Gastrocnemius medialis (tissue), 4 donors: Measurements from ENCODE around the gene TAF11. TPM values are rescaled to one million over a fixed set of nuclear protein-coding genes. Genes with fewer than 3 reads are reported as not detected.

Source experiments
- ATAC-seq, 2 donors: fragments of 150-250 bp; one replicate each; pipeline ENCODE4 v1.9.1; 2016
- DNase-seq, 2 donors: peaks; one replicate each; pipeline ENCODE4 v3.0.0-alpha.2; 2019
- H3K27ac ChIP-seq, 4 donors: fragments of 200-600 bp; sonication (generic); 1 replicate in 1 of 4; 2 replicates in 3 of 4; pipeline ENCODE4 v1.5.1; 2016 to 2018; ENCODE audit warnings: mild to moderate bottlenecking in 2 of 4, moderate library complexity in 1 of 4
- H3K27me3 ChIP-seq, 3 donors: fragments of 200-600 bp; sonication (generic) in 2 of 3; 1 replicate in 1 of 3; 2 replicates in 2 of 3; pipeline versions ENCODE4 v1.5.1 to v1.6.0; 2016 to 2019; ENCODE audit warnings: mild to moderate bottlenecking in 1 of 3, moderate library complexity in 1 of 3
- H3K36me3 ChIP-seq, 2 donors: fragments of 200-600 bp; sonication (generic) in 1 of 2; one replicate each; pipeline ENCODE4 v1.5.1; 2017 to 2018
- H3K4me1 ChIP-seq, 2 donors: fragments of 200-600 bp; sonication (generic) in 1 of 2; one replicate each; pipeline ENCODE4 v1.5.1; 2016 to 2017; ENCODE audit warnings: mild to moderate bottlenecking in 2 of 2
- H3K4me3 ChIP-seq, 4 donors: fragments of 200-600 bp; sonication (generic) in 3 of 4; 1 replicate in 1 of 4; 2 replicates in 3 of 4; pipeline ENCODE4 v1.5.1; 2016 to 2019; ENCODE audit warnings: mild to moderate bottlenecking in 2 of 4
- H3K9me3 ChIP-seq, 3 donors: fragments of 200-600 bp; sonication (generic) in 2 of 3; 1 replicate in 1 of 3; 2 replicates in 2 of 3; pipeline ENCODE4 v1.5.1; 2016 to 2019
- CTCF ChIP-seq, 5 experiments: fragments of 450-650 bp in 3 of 5; fragments of 200-600 bp in 2 of 5; sonication (generic) in 2 of 5; IDR thresholded peaks in 4 of 5; conservative IDR thresholded peaks in 1 of 5; 1 replicate in 4 of 5; 2 replicates in 1 of 5; pipeline ENCODE4 v1.5.1; 2016 to 2019; ENCODE audit warnings: antibody characterized with exemption in 5 of 5, mild to moderate bottlenecking in 3 of 5, moderate library complexity in 3 of 5
- POLR2A ChIP-seq, 2 donors: fragments of 450-650 bp; IDR thresholded peaks; one replicate each; pipeline ENCODE4 v1.6.1; 2017; ENCODE audit warnings: antibody characterized with exemption in 2 of 2, mild to moderate bottlenecking in 2 of 2, moderate library complexity in 2 of 2
- in situ Hi-C, 4 donors: fragments of 200-750 bp; cut with MboI; loops; one replicate each; pipeline versions ENCODE4 v1.15.0 to v1.8.0; 2017; ENCODE audit warnings: low sequenced_read_pairs in 4 of 4
- intact Hi-C: fragments of 100-400 bp; cut with DNase I; formaldehyde crosslinking; loops from one replicate; pipeline ENCODE4 v1.15.1; 2023; ENCODE audit warnings: low total_unique reads
- total RNA-seq, 4 donors: library from RNA; depleted of rRNA; stranded (reverse); fragments of >200 nt; gene quantifications; one replicate each; pipeline versions ENCODE4 v1.1.0 to v1.2.3, GENCODE V29; 2016

TAF11 gene
- total RNA-seq, 4 donors from 2014 or later: 23.2 to 32.6 (median 24.0) TPM

DNA sequence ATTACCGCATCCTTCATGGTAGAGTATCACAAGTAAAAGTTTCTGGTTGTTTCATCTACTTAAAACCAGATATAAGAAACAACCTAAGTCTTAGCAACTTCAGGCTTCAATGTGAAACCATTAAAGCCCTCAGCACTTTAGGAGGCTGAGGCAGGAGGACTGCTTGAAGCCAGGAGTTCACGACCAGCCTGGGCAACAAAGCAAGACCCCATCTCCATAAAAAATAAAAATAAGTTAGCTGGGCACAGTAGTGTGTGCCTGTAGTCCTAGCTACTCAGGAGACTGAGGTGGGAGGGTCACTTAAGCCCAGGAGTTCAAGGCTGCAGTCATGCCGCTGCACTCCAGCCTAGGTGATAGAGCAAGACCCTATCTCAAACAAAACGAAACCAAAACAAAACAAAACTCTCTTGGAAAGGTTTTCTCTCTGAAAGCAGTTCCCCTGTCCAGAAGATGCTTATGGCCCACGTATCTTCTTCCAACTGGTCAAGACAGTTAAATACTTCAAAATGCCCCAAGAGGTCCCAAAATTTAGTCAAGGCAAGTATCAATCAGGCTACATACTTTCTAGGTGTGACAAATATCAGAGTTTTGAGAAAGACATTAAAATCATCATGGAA is 9.9 kb downstream of the TAF11 start:
- Histone ChIP-seq H3K4me3 (no peak overlapping the region), H3K36me3 (peaks cover 0 to 66% of the 10 kb centered on the region in 2 donors), H3K9me3 (no peaks in the 10 kb centered on the region), H3K27ac (no peak overlapping the region), H3K4me1 (no peaks in the 10 kb centered on the region), H3K27me3 (no peaks in the 10 kb centered on the region)
- no peak for ATAC-seq
- intact Hi-C loops: no loop called here
- no peak for DNase-seq
- in situ Hi-C loops: no loop called here
- TF ChIP-seq POLR2A (IDR thresholded peaks at IDR 0.05) (no peak), CTCF (IDR thresholded peaks at IDR 0.05 in 4 of 5, conservative IDR thresholded peaks at IDR 0.05 in 1 of 5) (no peak)

- H3K36me3 ChIP-seq: peaks cover 0 to 69% of the 10 kb centered on the region in 2 donors
- intact Hi-C loops: no loop called here
- in situ Hi-C loops: no loop called here
Observed at GRCh38 chr6:34877259-34877658, 10.6 kb downstream of the TAF11 start.

GRCh38 chr6:34876472-34876871 is 11.4 kb downstream of the TAF11 start:
- no peaks in the 10 kb centered on the region for H3K4me1 ChIP-seq
- peak overlapping the region in 3 of 4 donors; percentile 16 to 27 (median 19) for H3K27ac ChIP-seq
- intact Hi-C loops (no loop called here), in situ Hi-C loops (no loop called here)
- no peaks in the 10 kb centered on the region for H3K9me3 ChIP-seq
- DNase-seq (no peak), ATAC-seq (peak in 1 of 2 donors; percentile 61)
- H3K27me3 ChIP-seq: no peaks in the 10 kb centered on the region
- no peak for TF ChIP-seq POLR2A (IDR thresholded peaks at IDR 0.05)
- no peak for TF ChIP-seq CTCF (IDR thresholded peaks at IDR 0.05 in 4 of 5, conservative IDR thresholded peaks at IDR 0.05 in 1 of 5)
- H3K36me3 ChIP-seq: peaks cover 0 to 71% of the 10 kb centered on the region in 2 donors
- H3K4me3 ChIP-seq: no peak overlapping the region

More at GRCh38 chr6:34877259-34877658, 10.6 kb downstream of the TAF11 start:
- Histone ChIP-seq H3K9me3 (no peaks in the 10 kb centered on the region), H3K27ac (no peak overlapping the region), H3K4me3 (no peak overlapping the region), H3K4me1 (no peaks in the 10 kb centered on the region), H3K27me3 (no peaks in the 10 kb centered on the region)
- DNase-seq (no peak), ATAC-seq (no peak)
- TF ChIP-seq CTCF (IDR thresholded peaks at IDR 0.05 in 4 of 5, conservative IDR thresholded peaks at IDR 0.05 in 1 of 5) (no peak), POLR2A (IDR thresholded peaks at IDR 0.05) (no peak)

DNA sequence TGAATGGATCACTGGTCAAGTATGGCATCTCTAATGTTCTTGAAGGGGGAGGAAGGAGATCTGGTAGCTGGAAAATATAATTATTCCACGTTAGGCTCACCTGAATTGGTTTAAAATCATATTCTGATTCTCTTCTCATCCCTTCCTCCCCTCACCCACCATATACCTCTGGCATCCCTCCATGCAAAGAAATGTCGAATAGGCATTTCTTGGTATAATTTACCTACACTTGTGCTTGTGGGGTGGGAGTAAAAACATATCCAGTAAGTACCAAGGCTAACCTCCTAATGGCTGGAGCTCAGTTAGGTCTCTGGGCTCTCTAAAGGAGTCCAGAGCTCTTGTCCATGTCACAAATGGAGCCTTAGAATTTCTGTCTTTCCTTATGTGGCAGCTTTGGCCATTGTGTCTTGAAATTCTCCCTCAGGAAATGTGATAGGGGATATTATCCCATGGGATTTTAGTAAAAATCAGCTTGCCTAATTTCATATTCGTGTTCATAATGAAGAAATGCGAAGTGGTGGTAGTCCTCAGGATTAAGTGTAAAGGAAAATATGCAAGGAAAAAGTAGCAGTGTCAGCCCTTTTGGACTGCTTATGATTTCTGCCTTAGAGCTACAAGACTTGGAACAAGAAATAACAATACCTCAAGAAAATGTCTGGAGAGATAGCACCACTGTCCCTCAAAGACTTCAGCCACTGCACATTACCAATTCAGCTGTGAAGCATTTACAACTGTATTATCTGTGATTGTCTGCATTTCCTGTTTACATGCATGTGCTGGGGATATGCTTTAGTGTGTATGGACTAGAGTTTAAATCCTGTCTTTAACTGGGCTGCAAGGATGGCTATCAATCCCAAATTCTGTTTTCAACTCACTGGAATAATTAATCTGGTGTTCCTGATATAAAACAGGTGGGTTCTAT is 12.3 kb downstream of the TAF11 start:
- Histone ChIP-seq H3K27me3 (no peaks in the 10 kb centered on the region), H3K36me3 (peaks cover 0 to 78% of the 10 kb centered on the region in 2 donors), H3K4me1 (no peaks in the 10 kb centered on the region), H3K4me3 (no peak overlapping the region), H3K27ac (peak overlapping the region in 3 of 4 donors; percentile 16 to 37 (median 19)), H3K9me3 (no peaks in the 10 kb centered on the region)
- in situ Hi-C loops: no loop called here
- no peak for TF ChIP-seq CTCF (IDR thresholded peaks at IDR 0.05 in 4 of 5, conservative IDR thresholded peaks at IDR 0.05 in 1 of 5)
- TF ChIP-seq POLR2A (IDR thresholded peaks at IDR 0.05): no peak
- no peak for ATAC-seq
- intact Hi-C loops: no loop called here
- DNase-seq: no peak
